Liver (tissue), 9 donors: ENCODE measurements around the gene SMARCE1. TPM values are rescaled to one million over a fixed set of nuclear protein-coding genes. Genes with fewer than 3 reads are reported as not detected.

Experiments used
- DNase-seq: peaks from one replicate; pipeline ENCODE4 v3.0.0-alpha.2; 2017; ENCODE audit warnings: low spot score
- H3K27ac ChIP-seq, 2 donors: one replicate each; pipeline ENCODE4 v1.7.0; 2013; ENCODE audit warnings: inconsistent platforms in 2 of 2, low read length in 2 of 2, control low read depth in 1 of 2, low read depth in 1 of 2, mild to moderate bottlenecking in 1 of 2
- H3K27me3 ChIP-seq, 4 donors: one replicate each; pipeline versions ENCODE4 v1.6.1 to v1.7.0; 2013; ENCODE audit warnings: low read length in 3 of 4, inconsistent platforms in 1 of 4, mild to moderate bottlenecking in 1 of 4, moderate library complexity in 1 of 4; ENCODE audit not compliant: control insufficient read depth in 4 of 4, insufficient read depth in 4 of 4
- H3K36me3 ChIP-seq, 4 donors: one replicate each; pipeline versions ENCODE4 v1.6.1 to v1.7.0; 2013; ENCODE audit warnings: low read length in 3 of 4, mild to moderate bottlenecking in 3 of 4, low read depth in 1 of 4, moderate library complexity in 1 of 4; ENCODE audit not compliant: control insufficient read depth in 4 of 4, insufficient read depth in 3 of 4
- H3K4me1 ChIP-seq, 4 donors: one replicate each; pipeline versions ENCODE4 v1.6.1 to v1.7.0; 2013; ENCODE audit warnings: low read length in 3 of 4, mild to moderate bottlenecking in 3 of 4, moderate library complexity in 1 of 4; ENCODE audit not compliant: control insufficient read depth in 4 of 4, insufficient read depth in 4 of 4
- H3K4me3 ChIP-seq, 3 donors: one replicate each; pipeline versions ENCODE4 v1.6.1 to v1.7.0; 2013; ENCODE audit warnings: low read length in 3 of 3, control low read depth in 1 of 3, low read depth in 1 of 3, mild to moderate bottlenecking in 1 of 3
- H3K9ac ChIP-seq, 2 donors: one replicate each; pipeline ENCODE4 v1.7.0; 2013; ENCODE audit warnings: low read length in 2 of 2, mild to moderate bottlenecking in 2 of 2, moderate library complexity in 2 of 2, control low read depth in 1 of 2, low read depth in 1 of 2
- H3K9me3 ChIP-seq, 4 donors: one replicate each; pipeline versions ENCODE4 v1.6.1 to v1.7.0; 2013; ENCODE audit warnings: low read length in 3 of 4; ENCODE audit not compliant: control insufficient read depth in 4 of 4
- EGR1 ChIP-seq, 2 donors: IDR thresholded peaks; 2 replicates each; pipeline ENCODE4 v1.6.1; 2016 to 2018; ENCODE audit warnings: antibody characterized with exemption in 2 of 2, low read depth in 2 of 2
- FOXA1 ChIP-seq: IDR thresholded peaks from 2 replicates; pipeline ENCODE4 v1.6.1; 2016; ENCODE audit warnings: antibody characterized with exemption
- FOXA2 ChIP-seq: IDR thresholded peaks from 2 replicates; pipeline ENCODE4 v1.6.1; 2016; ENCODE audit warnings: antibody characterized with exemption
- GABPA ChIP-seq, 2 donors: IDR thresholded peaks in 1 of 2; conservative IDR thresholded peaks in 1 of 2; 2 replicates each; pipeline ENCODE4 v1.6.1; 2016; ENCODE audit warnings: antibody characterized with exemption in 2 of 2, mild to moderate bottlenecking in 1 of 2, moderate library complexity in 1 of 2
- HNF4A ChIP-seq, 2 donors: conservative IDR thresholded peaks; 2 replicates each; pipeline ENCODE4 v1.6.1; 2016; ENCODE audit warnings: antibody characterized with exemption in 2 of 2, mild to moderate bottlenecking in 2 of 2
- HNF4G ChIP-seq: IDR thresholded peaks from 2 replicates; pipeline ENCODE4 v1.6.1; 2016; ENCODE audit warnings: antibody characterized with exemption
- JUND ChIP-seq, 2 donors: IDR thresholded peaks; 2 replicates each; pipeline ENCODE4 v1.6.1; 2016; ENCODE audit warnings: antibody characterized with exemption in 2 of 2
- NR2F2 ChIP-seq: IDR thresholded peaks from 2 replicates; pipeline ENCODE4 v1.6.1; 2016; ENCODE audit warnings: antibody characterized with exemption
- RAD21 ChIP-seq, 2 donors: IDR thresholded peaks; 2 replicates each; pipeline ENCODE4 v1.6.1; 2016; ENCODE audit warnings: antibody characterized with exemption in 2 of 2, mild to moderate bottlenecking in 2 of 2
- REST ChIP-seq: IDR thresholded peaks from 2 replicates; pipeline ENCODE4 v1.6.1; 2016; ENCODE audit warnings: antibody characterized with exemption, mild to moderate bottlenecking
- RXRA ChIP-seq, 2 donors: IDR thresholded peaks; 2 replicates each; pipeline ENCODE4 v1.6.1; 2017 to 2018; ENCODE audit warnings: antibody characterized with exemption in 2 of 2, mild to moderate bottlenecking in 1 of 2
- SP1 ChIP-seq: IDR thresholded peaks from 2 replicates; pipeline ENCODE4 v1.6.1; 2018; ENCODE audit warnings: antibody characterized with exemption, mild to moderate bottlenecking
- TAF1 ChIP-seq: conservative IDR thresholded peaks from 2 replicates; pipeline ENCODE4 v1.6.1; 2016; ENCODE audit warnings: antibody characterized with exemption, mild to moderate bottlenecking
- YY1 ChIP-seq: IDR thresholded peaks from 2 replicates; pipeline ENCODE4 v1.6.1; 2016; ENCODE audit warnings: antibody characterized with exemption, mild to moderate bottlenecking
- ZBTB33 ChIP-seq: IDR thresholded peaks from 2 replicates; pipeline ENCODE4 v1.6.1; 2016; ENCODE audit warnings: antibody characterized with exemption
- WGBS: extraction: QIAGEN DNeasy Blood & Tissue Kit; methylation state at CpG from one replicate; pipeline ENCODE4 v1.1.7; 2013; 5-methylcytosine and 5-hydroxymethylcytosine counted together
- polyA plus RNA-seq, 2 donors: library from polyadenylated mRNA; stranded (reverse) in 1 of 2; unstranded in 1 of 2; fragments of 200-250 nt in 1 of 2; fragments of >200 nt in 1 of 2; fragmentation: Nextera tagmentation in 1 of 2; extraction: Ambion mirVana in 1 of 2; gene quantifications; one replicate each; pipeline versions ENCODE4 v1.2.1 to v1.2.3, GENCODE V29; 2013 to 2015
- total RNA-seq, 2 donors: library from RNA; depleted of rRNA; stranded (reverse); fragments of >200 nt; gene quantifications; one replicate each; pipeline ENCODE4 v1.2.3, GENCODE V29; 2014
- TF ChIP-seq, protein P1 (sequence below): IDR thresholded peaks from 2 replicates; pipeline ENCODE4 v1.6.1; 2016; ENCODE audit warnings: antibody characterized with exemption
- TF ChIP-seq, protein P2 (sequence below): fragments of 150-350 bp; IDR thresholded peaks from 2 replicates; pipeline ENCODE4 v1.5.1; 2017; ENCODE audit warnings: improper control_type of control experiment, low read depth, low read length; ENCODE audit not compliant: missing input control
- TF ChIP-seq, protein P3 (sequence below): IDR thresholded peaks from 2 replicates; pipeline ENCODE4 v1.6.1; 2016; ENCODE audit warnings: antibody characterized with exemption
- donor health status: healthy.
- donor health status: healthy.
- donor health status: healthy.
- donor health status: healthy.
- donor health status: healthy.

SMARCE1 gene
- total and polyA plus RNA-seq, 4 donors = 25.0 to 40.8 (median 36.3) TPM

- no peak for TF ChIP-seq RXRA (IDR thresholded peaks at IDR 0.05)
- no peak for TF ChIP-seq EGR1 (IDR thresholded peaks at IDR 0.05; ENCODE audit: low read depth in 2 of 2)
- no peak for TF ChIP-seq GABPA (IDR thresholded peaks at IDR 0.05 in 1 of 2, conservative IDR thresholded peaks at IDR 0.05 in 1 of 2)
- no peak for TF ChIP-seq FOXA1
- no peak for TF ChIP-seq YY1
- TF ChIP-seq JUND (IDR thresholded peaks at IDR 0.05) = no peak
- TF ChIP-seq SP1 = no peak
- H3K9ac ChIP-seq = no peak overlapping the region
- H3K9me3 ChIP-seq = no peaks in the 10 kb centered on the region
- WGBS = 93% methylated on average over 2 of the region's 2 CpGs
- no peaks in the 10 kb centered on the region for H3K36me3 ChIP-seq
- H3K4me3 ChIP-seq = no peak overlapping the region
- DNase-seq = no peak
- H3K27me3 ChIP-seq = no peaks in the 10 kb centered on the region
- H3K4me1 ChIP-seq = peaks cover 0 to 4% (median 0%) of the 10 kb centered on the region in 4 donors
- no peak overlapping the region for H3K27ac ChIP-seq
Measured at GRCh38 chr17:40672654-40673053, 25.0 kb upstream of the SMARCE1 start.

- WGBS = 39% methylated on average over 4 of the region's 4 CpGs
- Histone ChIP-seq H3K4me3 (no peak overlapping the region), H3K9me3 (no peaks in the 10 kb centered on the region), H3K27me3 (no peaks in the 10 kb centered on the region), H3K27ac (no peak overlapping the region), H3K4me1 (peaks cover 0 to 7% (median 4%) of the 10 kb centered on the region in 4 donors), H3K9ac (no peak overlapping the region), H3K36me3 (no peaks in the 10 kb centered on the region)
- TF ChIP-seq RXRA (IDR thresholded peaks at IDR 0.05) = peak; percentile 25 to 39
- TF ChIP-seq, protein P1, sequence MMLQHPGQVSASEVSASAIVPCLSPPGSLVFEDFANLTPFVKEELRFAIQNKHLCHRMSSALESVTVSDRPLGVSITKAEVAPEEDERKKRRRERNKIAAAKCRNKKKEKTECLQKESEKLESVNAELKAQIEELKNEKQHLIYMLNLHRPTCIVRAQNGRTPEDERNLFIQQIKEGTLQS = no peak
- TF ChIP-seq GABPA (IDR thresholded peaks at IDR 0.05 in 1 of 2, conservative IDR thresholded peaks at IDR 0.05 in 1 of 2) = no peak
- no peak for TF ChIP-seq FOXA2
- peak; percentile 44 for TF ChIP-seq YY1
- TF ChIP-seq JUND (IDR thresholded peaks at IDR 0.05) = no peak
- TF ChIP-seq SP1 = peak; percentile 53
- TF ChIP-seq ZBTB33 = no peak
- no peak for TF ChIP-seq TAF1
- TF ChIP-seq, protein P2, sequence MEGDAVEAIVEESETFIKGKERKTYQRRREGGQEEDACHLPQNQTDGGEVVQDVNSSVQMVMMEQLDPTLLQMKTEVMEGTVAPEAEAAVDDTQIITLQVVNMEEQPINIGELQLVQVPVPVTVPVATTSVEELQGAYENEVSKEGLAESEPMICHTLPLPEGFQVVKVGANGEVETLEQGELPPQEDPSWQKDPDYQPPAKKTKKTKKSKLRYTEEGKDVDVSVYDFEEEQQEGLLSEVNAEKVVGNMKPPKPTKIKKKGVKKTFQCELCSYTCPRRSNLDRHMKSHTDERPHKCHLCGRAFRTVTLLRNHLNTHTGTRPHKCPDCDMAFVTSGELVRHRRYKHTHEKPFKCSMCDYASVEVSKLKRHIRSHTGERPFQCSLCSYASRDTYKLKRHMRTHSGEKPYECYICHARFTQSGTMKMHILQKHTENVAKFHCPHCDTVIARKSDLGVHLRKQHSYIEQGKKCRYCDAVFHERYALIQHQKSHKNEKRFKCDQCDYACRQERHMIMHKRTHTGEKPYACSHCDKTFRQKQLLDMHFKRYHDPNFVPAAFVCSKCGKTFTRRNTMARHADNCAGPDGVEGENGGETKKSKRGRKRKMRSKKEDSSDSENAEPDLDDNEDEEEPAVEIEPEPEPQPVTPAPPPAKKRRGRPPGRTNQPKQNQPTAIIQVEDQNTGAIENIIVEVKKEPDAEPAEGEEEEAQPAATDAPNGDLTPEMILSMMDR = no peak
- TF ChIP-seq FOXA1 = no peak
- TF ChIP-seq, protein P3, sequence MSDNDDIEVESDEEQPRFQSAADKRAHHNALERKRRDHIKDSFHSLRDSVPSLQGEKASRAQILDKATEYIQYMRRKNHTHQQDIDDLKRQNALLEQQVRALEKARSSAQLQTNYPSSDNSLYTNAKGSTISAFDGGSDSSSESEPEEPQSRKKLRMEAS = no peak
- TF ChIP-seq HNF4A (conservative IDR thresholded peaks at IDR 0.05) = peak; percentile 41 to 48
- TF ChIP-seq EGR1 (IDR thresholded peaks at IDR 0.05; ENCODE audit: low read depth in 2 of 2) = no peak
- TF ChIP-seq NR2F2 = no peak
- peak; percentile 33 to 35 for TF ChIP-seq RAD21 (IDR thresholded peaks at IDR 0.05)
- TF ChIP-seq REST = no peak
- TF ChIP-seq HNF4G = no peak
- DNase-seq = no peak
Measured at GRCh38 chr17:40671282-40671681, 23.7 kb upstream of the SMARCE1 start.
